Peyer's patch (tissue), 4 donors: Measurements from ENCODE around the gene MTG2. TPM values are rescaled to one million over a fixed set of nuclear protein-coding genes. Genes with fewer than 3 reads are reported as not detected.

Experiments used
- DNase-seq, 3 donors: peaks; one replicate each; pipeline ENCODE4 v3.0.0-alpha.2; 2017 to 2019
- H3K27ac ChIP-seq, 4 donors: fragments of 200-600 bp; sonication (generic); one replicate each; pipeline ENCODE4 v1.5.1; 2016 to 2019
- H3K27me3 ChIP-seq, 2 donors: fragments of 200-600 bp; sonication (generic); one replicate each; pipeline ENCODE4 v1.5.1; 2019
- H3K36me3 ChIP-seq, 3 donors: fragments of 200-600 bp; sonication (generic); one replicate each; pipeline ENCODE4 v1.5.1; 2016 to 2019
- H3K4me1 ChIP-seq, 4 donors: fragments of 200-600 bp; sonication (generic); one replicate each; pipeline ENCODE4 v1.5.1; 2016 to 2019
- H3K4me3 ChIP-seq, 4 donors: fragments of 200-600 bp; sonication (generic); 1 replicate in 3 of 4; 2 replicates in 1 of 4; pipeline ENCODE4 v1.5.1; 2016 to 2019; ENCODE audit warnings: mild to moderate bottlenecking in 1 of 4
- H3K9me3 ChIP-seq, 4 donors: fragments of 200-600 bp; sonication (generic); one replicate each; pipeline ENCODE4 v1.5.1; 2016 to 2019; ENCODE audit warnings: mild to moderate bottlenecking in 1 of 4
- POLR2A ChIP-seq, 2 donors: fragments of 450-650 bp; IDR thresholded peaks; one replicate each; pipeline ENCODE4 v1.5.1; 2017; ENCODE audit warnings: antibody characterized with exemption in 2 of 2, mild to moderate bottlenecking in 2 of 2, moderate library complexity in 2 of 2
- total RNA-seq, 4 donors: library from RNA; depleted of rRNA; stranded (reverse); fragments of >200 nt; gene quantifications; one replicate each; pipeline ENCODE4 v1.1.0, GENCODE V29; 2016
- TF ChIP-seq, protein P1 (sequence below), 6 experiments: fragments of 450-650 bp in 4 of 6; fragments of 200-600 bp in 2 of 6; sonication (generic) in 1 of 6; IDR thresholded peaks; one replicate each; pipeline ENCODE4 v1.5.1; 2017 to 2019; ENCODE audit warnings: antibody characterized with exemption in 6 of 6, mild to moderate bottlenecking in 3 of 6, moderate library complexity in 1 of 6

MTG2 gene
- total RNA-seq, 4 donors from 2014 or later: 23.1 to 62.2 (median 31.6) TPM

DNA sequence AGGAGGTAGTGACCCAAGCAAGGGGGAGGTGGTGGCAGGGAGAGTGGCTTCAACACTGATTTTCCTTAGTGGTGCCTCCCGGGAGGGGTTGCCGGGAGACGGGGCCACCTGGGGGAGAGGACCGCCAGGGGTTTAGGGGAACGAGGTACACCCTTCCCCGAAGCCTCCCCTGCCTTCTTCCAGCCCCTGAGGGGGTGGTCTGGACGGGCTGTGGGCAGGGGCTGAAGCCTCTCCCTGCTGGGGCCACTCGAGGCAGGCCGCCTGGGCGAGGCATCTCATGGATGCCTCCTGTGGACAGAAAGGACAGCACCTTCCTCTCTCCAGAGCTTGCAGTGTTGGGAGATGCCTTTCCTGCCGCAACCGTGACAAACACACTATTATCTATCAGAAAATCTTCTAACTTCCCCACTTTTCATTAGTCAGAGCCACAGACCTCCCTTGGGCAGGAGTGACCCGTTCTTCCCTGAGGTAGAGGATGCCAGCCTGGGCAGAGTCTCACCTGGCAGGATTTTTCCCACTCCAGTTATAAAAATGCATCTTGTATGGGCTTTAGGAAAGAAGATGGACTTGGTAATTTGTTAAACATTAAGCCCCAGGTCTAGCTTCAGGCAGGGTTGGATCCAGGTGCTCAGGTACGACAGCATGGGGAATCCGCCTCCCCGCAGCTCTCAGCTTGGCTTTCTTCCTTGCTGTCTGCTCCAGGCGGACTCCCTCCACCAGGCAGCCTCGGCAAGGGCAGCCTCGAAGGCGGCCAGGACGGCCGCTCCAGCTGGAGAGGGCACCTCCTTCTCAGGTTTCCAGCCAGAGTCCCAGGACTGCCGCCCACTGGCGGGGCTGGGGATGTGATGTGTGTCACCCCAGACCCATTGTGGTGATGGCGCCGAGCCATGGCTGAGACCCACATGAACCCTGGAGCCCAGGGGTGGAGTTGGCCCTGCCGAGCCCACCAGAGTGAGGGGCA, 26.2 kb downstream of the MTG2 start:
- Histone ChIP-seq H3K27me3 (peaks cover 0 to 3% of the 10 kb centered on the region in 2 donors), H3K4me1 (no peaks in the 10 kb centered on the region), H3K4me3 (no peak overlapping the region), H3K9me3 (no peaks in the 10 kb centered on the region), H3K27ac (no peak overlapping the region), H3K36me3 (no peaks in the 10 kb centered on the region)
- no peak for DNase-seq
- no peak for TF ChIP-seq POLR2A (IDR thresholded peaks at IDR 0.05)
- TF ChIP-seq, protein P1, sequence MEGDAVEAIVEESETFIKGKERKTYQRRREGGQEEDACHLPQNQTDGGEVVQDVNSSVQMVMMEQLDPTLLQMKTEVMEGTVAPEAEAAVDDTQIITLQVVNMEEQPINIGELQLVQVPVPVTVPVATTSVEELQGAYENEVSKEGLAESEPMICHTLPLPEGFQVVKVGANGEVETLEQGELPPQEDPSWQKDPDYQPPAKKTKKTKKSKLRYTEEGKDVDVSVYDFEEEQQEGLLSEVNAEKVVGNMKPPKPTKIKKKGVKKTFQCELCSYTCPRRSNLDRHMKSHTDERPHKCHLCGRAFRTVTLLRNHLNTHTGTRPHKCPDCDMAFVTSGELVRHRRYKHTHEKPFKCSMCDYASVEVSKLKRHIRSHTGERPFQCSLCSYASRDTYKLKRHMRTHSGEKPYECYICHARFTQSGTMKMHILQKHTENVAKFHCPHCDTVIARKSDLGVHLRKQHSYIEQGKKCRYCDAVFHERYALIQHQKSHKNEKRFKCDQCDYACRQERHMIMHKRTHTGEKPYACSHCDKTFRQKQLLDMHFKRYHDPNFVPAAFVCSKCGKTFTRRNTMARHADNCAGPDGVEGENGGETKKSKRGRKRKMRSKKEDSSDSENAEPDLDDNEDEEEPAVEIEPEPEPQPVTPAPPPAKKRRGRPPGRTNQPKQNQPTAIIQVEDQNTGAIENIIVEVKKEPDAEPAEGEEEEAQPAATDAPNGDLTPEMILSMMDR (IDR thresholded peaks at IDR 0.05): no peak

DNA sequence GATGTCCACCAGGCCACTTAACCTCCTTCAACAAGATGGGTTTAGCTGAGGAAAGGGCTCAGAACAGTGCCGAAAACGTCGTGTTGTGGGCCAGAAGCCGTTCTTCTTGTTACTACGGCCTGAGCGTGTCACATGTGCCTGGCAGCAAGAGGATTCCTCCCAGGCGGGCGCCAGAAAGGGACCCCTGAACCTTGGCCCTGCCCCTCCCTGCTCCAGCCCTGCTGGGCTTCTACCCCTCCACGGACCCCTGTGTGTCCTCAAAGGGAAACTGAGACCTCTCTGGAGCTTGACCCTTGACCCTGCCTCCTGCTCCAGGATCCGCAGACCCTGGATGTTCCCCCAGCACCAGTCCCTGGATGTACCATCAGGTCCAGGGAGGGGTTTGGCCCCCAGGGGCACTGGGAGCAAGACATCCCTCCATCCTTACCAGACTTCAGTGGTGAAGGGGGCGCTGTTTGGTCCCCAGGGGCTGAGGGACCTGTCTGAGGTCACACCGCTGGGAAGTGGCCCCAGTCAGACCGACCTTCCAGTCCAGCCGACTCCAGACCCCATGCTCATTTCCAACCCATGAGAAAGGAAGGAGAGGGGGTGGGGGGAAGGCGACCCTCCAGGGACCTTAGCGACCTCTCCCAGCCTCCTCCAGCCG, 27.1 kb downstream of the MTG2 start:
- no peaks in the 10 kb centered on the region for H3K4me1 ChIP-seq
- no peak overlapping the region for H3K4me3 ChIP-seq
- H3K27me3 ChIP-seq: peaks cover 0 to 5% of the 10 kb centered on the region in 2 donors
- no peaks in the 10 kb centered on the region for H3K36me3 ChIP-seq
- DNase-seq: no peak
- TF ChIP-seq, protein P1 (IDR thresholded peaks at IDR 0.05): no peak
- no peak for TF ChIP-seq POLR2A (IDR thresholded peaks at IDR 0.05)
- H3K27ac ChIP-seq: no peak overlapping the region
- no peaks in the 10 kb centered on the region for H3K9me3 ChIP-seq

DNA sequence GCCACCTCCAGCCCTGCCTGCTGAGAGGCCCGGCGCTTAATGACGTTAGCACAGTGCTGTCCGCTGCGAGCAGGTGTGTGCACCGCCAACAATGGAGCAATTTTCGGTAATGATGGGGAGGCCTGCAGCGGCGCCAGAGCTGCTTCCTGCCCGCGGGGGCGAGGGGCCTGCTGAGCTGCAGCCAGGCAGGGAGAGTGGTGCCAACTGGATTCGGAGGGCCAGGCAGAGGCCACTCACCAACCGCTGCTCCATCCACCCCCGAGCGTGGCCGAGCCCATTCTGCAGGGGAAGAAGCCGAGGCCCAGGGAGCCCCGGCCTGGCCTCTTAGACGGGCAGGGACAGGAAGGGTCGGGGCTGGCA, 27.6 kb downstream of the MTG2 start:
- Histone ChIP-seq H3K27me3 (peaks cover 0 to 8% of the 10 kb centered on the region in 2 donors), H3K27ac (no peak overlapping the region), H3K4me3 (no peak overlapping the region), H3K9me3 (no peaks in the 10 kb centered on the region), H3K4me1 (no peaks in the 10 kb centered on the region), H3K36me3 (no peaks in the 10 kb centered on the region)
- TF ChIP-seq, protein P1 (IDR thresholded peaks at IDR 0.05): no peak
- no peak for TF ChIP-seq POLR2A (IDR thresholded peaks at IDR 0.05)
- DNase-seq: no peak

DNA sequence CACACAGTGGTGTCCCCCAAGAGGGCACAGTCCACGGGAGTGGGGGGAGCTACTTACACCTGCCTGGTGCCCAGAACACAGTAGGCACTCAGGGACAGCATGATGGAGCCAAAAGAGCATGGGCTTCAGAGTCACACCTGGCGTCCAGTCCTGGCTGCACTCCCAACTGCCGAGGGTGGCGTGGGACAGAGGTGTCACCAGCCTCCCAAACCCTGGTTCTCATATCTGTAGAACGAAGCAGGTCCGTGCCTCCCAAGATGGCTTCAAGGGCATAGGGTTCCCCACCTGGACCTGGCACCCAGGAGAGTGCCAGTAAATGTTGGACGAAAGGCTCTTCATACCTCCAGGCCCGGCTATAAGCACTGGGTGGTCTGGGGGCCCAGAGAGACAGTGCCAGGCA, 28.4 kb downstream of the MTG2 start:
- no peaks in the 10 kb centered on the region for H3K4me1 ChIP-seq
- TF ChIP-seq POLR2A (IDR thresholded peaks at IDR 0.05): no peak
- TF ChIP-seq, protein P1 (IDR thresholded peaks at IDR 0.05): no peak
- H3K27ac ChIP-seq: no peak overlapping the region
- no peak overlapping the region for H3K4me3 ChIP-seq
- peaks cover 0 to 8% of the 10 kb centered on the region in 2 donors for H3K27me3 ChIP-seq
- H3K36me3 ChIP-seq: no peaks in the 10 kb centered on the region
- no peaks in the 10 kb centered on the region for H3K9me3 ChIP-seq
- no peak for DNase-seq

DNA sequence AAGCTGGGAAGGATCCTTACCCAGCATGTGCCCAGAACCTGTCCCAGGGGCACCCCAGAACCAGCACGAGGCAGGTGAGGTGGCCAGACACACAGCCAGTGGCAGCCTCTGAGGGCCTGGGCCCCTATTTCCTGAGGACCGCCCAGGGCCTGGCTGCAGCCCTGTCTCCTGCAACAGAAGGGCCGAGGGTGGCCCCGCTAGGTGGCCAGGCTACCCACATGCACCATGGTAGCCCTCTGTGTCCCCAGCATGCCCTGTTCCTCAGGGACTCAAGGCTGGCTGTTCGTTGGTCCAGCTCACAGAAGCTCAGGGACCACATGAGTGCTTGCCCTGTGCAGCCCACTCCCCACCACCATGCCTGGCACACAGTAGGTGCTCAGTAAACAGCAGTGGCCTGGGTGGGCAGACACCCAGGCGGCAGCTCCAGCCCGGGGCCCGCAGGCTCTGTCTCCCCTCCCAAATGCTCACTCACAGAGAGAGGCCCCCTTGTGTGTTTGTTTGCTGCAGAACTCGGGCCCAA, 29.0 kb downstream of the MTG2 start:
- TF ChIP-seq POLR2A (IDR thresholded peaks at IDR 0.05): no peak
- TF ChIP-seq, protein P1 (IDR thresholded peaks at IDR 0.05): no peak
- Histone ChIP-seq H3K27me3 (peaks cover 0 to 8% of the 10 kb centered on the region in 2 donors), H3K27ac (no peak overlapping the region), H3K4me3 (no peak overlapping the region), H3K4me1 (no peaks in the 10 kb centered on the region), H3K9me3 (no peaks in the 10 kb centered on the region), H3K36me3 (no peaks in the 10 kb centered on the region)
- no peak for DNase-seq
